PC-9 (cell line): ENCODE results near the gene FASN. TPM values are rescaled to one million over a fixed set of nuclear protein-coding genes. Genes with fewer than 3 reads are reported as not detected.

Source experiments
- BruUV-seq: library from RNA; stranded (reverse); fragments of 400-500 nt; replicated peaks from 2 replicates; lab custom pipeline; 2021; lab: Mats Ljungman, UMichigan
- CTCF ChIA-PET: fragments of 300-600 bp; sonication (Branson Sonifier 250); formaldehyde crosslinking; loops from one replicate; lab custom pipeline; 2022; ENCODE audit warnings: antibody characterized with exemption; lab: Charles Lee
- POLR2A ChIA-PET: fragments of 300-600 bp; sonication (Branson Sonifier 250); formaldehyde crosslinking; loops from one replicate; lab custom pipeline; 2022; ENCODE audit warnings: antibody characterized with exemption; ENCODE audit not compliant: unreplicated experiment; lab: Charles Lee
- DNase-seq, 2 experiments: peaks; one replicate each; pipeline versions ENCODE4 v3.0.0 to v3.0.0-alpha.2; 2015 to 2022; ENCODE audit warnings: mixed read lengths in 1 of 2
- H2AFZ ChIP-seq: fragments of 200-600 bp; sonication (generic); 2 replicates; pipeline ENCODE4 v1.8.1; 2017; ENCODE audit warnings: antibody characterized with exemption
- H3F3A ChIP-seq: fragments of 200-600 bp; sonication (generic); 2 replicates; pipeline ENCODE4 v1.8.1; 2017; ENCODE audit warnings: antibody characterized with exemption, mild to moderate bottlenecking, low read depth; ENCODE audit not compliant: insufficient read depth
- H3K27ac ChIP-seq: fragments of 200-600 bp; sonication (generic); 2 replicates; pipeline ENCODE4 v1.6.1; 2016; ENCODE audit warnings: mixed run types
- H3K27me3 ChIP-seq: fragments of 200-600 bp; sonication (generic); 2 replicates; pipeline ENCODE4 v1.6.1; 2016; ENCODE audit warnings: low read depth, mixed run types; ENCODE audit not compliant: insufficient read depth
- H3K36me3 ChIP-seq: fragments of 200-600 bp; sonication (generic); 2 replicates; pipeline ENCODE4 v1.6.1; 2016; ENCODE audit warnings: low read depth, mixed run types
- H3K4me1 ChIP-seq: fragments of 200-600 bp; sonication (generic); replicated peaks from 2 replicates; pipeline ENCODE4 v1.6.1; 2016; ENCODE audit warnings: mixed run types; ENCODE audit not compliant: insufficient read depth
- H3K4me2 ChIP-seq: fragments of 200-600 bp; sonication (generic); 2 replicates; pipeline ENCODE4 v1.6.1; 2017; ENCODE audit warnings: mixed run types
- H3K4me3 ChIP-seq: fragments of 200-600 bp; sonication (generic); 2 replicates; pipeline ENCODE4 v1.6.1; 2016; ENCODE audit warnings: mixed run types
- H3K79me2 ChIP-seq: fragments of 200-600 bp; sonication (generic); 2 replicates; pipeline ENCODE4 v1.6.1; 2017; ENCODE audit warnings: low read depth, mixed run types
- H3K9me2 ChIP-seq: fragments of 200-600 bp; sonication (generic); 2 replicates; pipeline ENCODE4 v1.8.1; 2017; ENCODE audit warnings: mild to moderate bottlenecking; ENCODE audit not compliant: insufficient read depth
- H3K9me3 ChIP-seq: fragments of 200-600 bp; sonication (generic); 2 replicates; pipeline ENCODE4 v1.8.1; 2016; ENCODE audit warnings: low read depth; ENCODE audit not compliant: insufficient read depth
- H4K20me1 ChIP-seq: fragments of 200-600 bp; sonication (generic); 2 replicates; pipeline ENCODE4 v1.8.1; 2017; ENCODE audit not compliant: insufficient read depth
- CTCF ChIP-seq: fragments of 200-600 bp; sonication (generic); conservative IDR thresholded peaks from 2 replicates; pipeline ENCODE4 v1.6.1; 2017; ENCODE audit warnings: mixed run types, antibody characterized with exemption, mild to moderate bottlenecking, moderate library complexity
- EZH2 ChIP-seq: fragments of 200-600 bp; sonication (generic); IDR thresholded peaks from 2 replicates; pipeline ENCODE4 v1.8.0; 2017; ENCODE audit warnings: antibody characterized with exemption, low read depth
- intact Hi-C: fragments of 100-400 bp; cut with micrococcal nuclease; formaldehyde crosslinking; loops from one replicate; pipeline ENCODE4 v1.10.0; 2022; ENCODE audit not compliant: unreplicated experiment
- total RNA-seq: library from RNA; stranded (reverse); gene quantifications from 2 replicates; pipeline ENCODE4 v1.2.3, GENCODE V29; 2021

FASN gene
- total RNA-seq, 1 experiment from 2014 or later: 658 TPM

- DNase-seq: no peak
- peaks cover 10% of the 10 kb centered on the region for H3K79me2 ChIP-seq
- POLR2A ChIA-PET: no interaction called here
Measured at GRCh38 chr17:82108961-82109475, 11.0 kb upstream of the FASN start.

GRCh38 chr17:82108496-82108945, 10.5 kb upstream of the FASN start:
- DNase-seq: no peak
- CTCF ChIA-PET: no interaction called here
- Histone ChIP-seq H3K4me2 (no peak overlapping the region), H3F3A (peaks cover 41% of the 10 kb centered on the region), H3K9me3 (no peaks in the 10 kb centered on the region), H3K36me3 (no peaks in the 10 kb centered on the region), H3K4me1 (peaks cover 49% of the 10 kb centered on the region), H2AFZ (no peak overlapping the region), H3K9me2 (no peaks in the 10 kb centered on the region), H3K27me3 (no peaks in the 10 kb centered on the region), H3K4me3 (no peak overlapping the region), H3K27ac (no peak overlapping the region), H4K20me1 (no peaks in the 10 kb centered on the region), H3K79me2 (peaks cover 10% of the 10 kb centered on the region)
- TF ChIP-seq EZH2: no peak
- no peak for TF ChIP-seq CTCF
- POLR2A ChIA-PET: no interaction called here
- no TSS peak for BruUV-seq
- intact Hi-C loops: loop anchor here (5.0 to 10.0 kb wide), 3 partner anchors 124 to 226 kb away; partner anchors contain the start of genes ALYREF, ANAPC11 and SECTM1

More at GRCh38 chr17:82108961-82109475, 11.0 kb upstream of the FASN start:
- no TSS peak for BruUV-seq
- Histone ChIP-seq H3K27me3 (no peaks in the 10 kb centered on the region), H3K9me3 (no peaks in the 10 kb centered on the region), H2AFZ (no peak overlapping the region), H3K4me1 (peaks cover 44% of the 10 kb centered on the region), H3K27ac (no peak overlapping the region), H3K4me3 (no peak overlapping the region), H4K20me1 (no peaks in the 10 kb centered on the region), H3F3A (peaks cover 41% of the 10 kb centered on the region), H3K9me2 (no peaks in the 10 kb centered on the region), H3K36me3 (no peaks in the 10 kb centered on the region), H3K4me2 (no peak overlapping the region)
- TF ChIP-seq EZH2: no peak
- no peak for TF ChIP-seq CTCF
- CTCF ChIA-PET: no interaction called here
- intact Hi-C loops: loop anchor here (5.0 to 10.0 kb wide), 3 partner anchors 123 to 226 kb away; partner anchors contain the start of genes ALYREF, ANAPC11 and SECTM1

GRCh38 chr17:82108038-82108437, 10.0 kb upstream of the FASN start:
- Histone ChIP-seq H3K9me3 (no peaks in the 10 kb centered on the region), H3F3A (peaks cover 41% of the 10 kb centered on the region), H3K9me2 (no peaks in the 10 kb centered on the region), H2AFZ (no peak overlapping the region), H3K79me2 (peaks cover 10% of the 10 kb centered on the region), H3K4me3 (no peak overlapping the region), H3K27ac (no peak overlapping the region), H3K4me1 (peaks cover 54% of the 10 kb centered on the region), H4K20me1 (no peaks in the 10 kb centered on the region), H3K27me3 (no peaks in the 10 kb centered on the region), H3K36me3 (no peaks in the 10 kb centered on the region), H3K4me2 (no peak overlapping the region)
- BruUV-seq: no TSS peak
- intact Hi-C loops: loop anchor here (5.0 to 10.0 kb wide), 3 partner anchors 124 to 227 kb away; partner anchors contain the start of genes ALYREF, ANAPC11 and SECTM1
- ChIA-PET CTCF (no interaction called here), POLR2A (no interaction called here)
- no peak for TF ChIP-seq EZH2
- no peak for TF ChIP-seq CTCF
- no peak for DNase-seq
